ENCODE data around the gene EXOC3L1. TPM values are rescaled to one million over a fixed set of nuclear protein-coding genes. Genes with fewer than 3 reads are reported as not detected.
A peak's percentile ranks its signal among the peaks of the same experiment; 100 is the strongest.

Gene EXOC3L1
- total RNA-seq, 4 donors from 2014 or later = 0.29 to 5.1 (median 1.8) TPM

DNA sequence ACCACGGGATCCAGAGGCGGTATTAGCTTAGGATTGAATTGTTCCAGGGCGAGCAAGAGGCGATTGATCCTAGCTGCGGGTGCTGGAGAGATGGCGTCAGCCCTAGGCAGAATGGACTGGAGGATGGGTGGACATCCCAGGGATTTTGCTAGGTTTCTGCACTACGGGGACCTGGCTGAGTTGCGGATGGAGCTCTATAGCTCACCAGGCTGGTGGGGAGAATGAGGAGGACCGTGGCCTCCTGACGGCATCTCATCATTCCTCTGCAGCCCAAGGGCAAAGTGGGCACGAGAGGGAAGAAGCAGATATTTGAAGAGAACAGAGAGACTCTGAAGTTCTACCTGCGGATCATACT lies 37.6 kb upstream of the EXOC3L1 start:
- intact Hi-C loops (cut with DNase I; ENCODE audit: low total_unique reads) = no loop called here
- Histone ChIP-seq H3K27ac (peak overlapping the region; percentile 79 to 88), H3K9me3 (no peaks in the 10 kb centered on the region), H3K36me3 (no peaks in the 10 kb centered on the region), H3K27me3 (no peaks in the 10 kb centered on the region), H3K4me1 (peaks cover 4 to 12% of the 10 kb centered on the region in 2 donors), H3K4me3 (peak overlapping the region; percentile 97 to 98)
- TF ChIP-seq CTCF (IDR thresholded peaks at IDR 0.05) (no peak), POLR2A (IDR thresholded peaks at IDR 0.05) (no peak)
- no peak for DNase-seq

DNA sequence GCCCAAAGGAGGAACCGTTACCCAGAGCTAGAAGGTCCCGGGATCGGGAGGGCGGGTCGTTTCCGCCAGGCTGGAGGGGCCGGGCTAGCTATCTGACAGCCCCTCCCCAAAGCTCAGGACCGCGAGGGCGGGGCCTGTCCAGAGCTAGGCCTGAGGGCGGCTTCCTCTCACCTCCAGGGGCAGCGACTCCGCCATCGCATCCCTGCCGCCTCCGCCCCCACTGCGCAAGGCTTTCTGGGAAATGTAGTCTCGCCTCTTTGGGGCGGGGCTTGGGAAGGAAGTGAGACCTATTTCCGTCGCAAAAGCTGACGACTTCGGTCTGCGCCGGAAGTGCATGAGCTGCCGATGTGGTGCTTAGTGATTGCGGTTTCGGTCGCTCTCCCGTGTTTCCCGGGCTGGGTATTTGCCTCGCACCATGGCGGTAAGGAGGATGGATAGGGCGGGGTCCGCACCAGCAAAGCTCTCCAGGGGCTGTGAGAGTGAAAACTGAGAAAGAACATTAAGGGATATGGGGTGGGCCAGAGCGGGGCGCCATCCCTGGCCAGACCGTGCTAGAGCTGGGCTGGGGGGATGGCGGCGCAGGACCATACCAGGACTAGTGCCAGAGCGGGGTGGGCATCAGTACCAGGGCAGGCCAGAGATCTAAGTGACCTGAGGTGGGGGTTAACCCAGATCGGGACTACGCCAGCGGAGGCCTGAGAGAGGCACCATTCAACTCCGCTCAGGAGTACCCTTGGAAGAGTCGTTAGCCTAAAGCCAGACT lies 37.0 kb upstream of the EXOC3L1 start, which contains the start of gene TMEM208:
Gene TMEM208 (plus strand): TSS at position 327 of the 763 bp plus-strand sequence. CDS start 89 bp downstream, at position 416.
- intact Hi-C loops (cut with DNase I; ENCODE audit: low total_unique reads) = no loop called here
- no peaks in the 10 kb centered on the region for H3K27me3 ChIP-seq

GRCh38 chr16:67226295-67226803 lies 36.4 kb upstream of the EXOC3L1 start:
- Histone ChIP-seq H3K4me1 (peaks cover 4 to 12% of the 10 kb centered on the region in 2 donors), H3K4me3 (peak overlapping the region; percentile 97 to 98), H3K27ac (peak overlapping the region; percentile 79 to 88), H3K36me3 (no peaks in the 10 kb centered on the region), H3K9me3 (no peaks in the 10 kb centered on the region), H3K27me3 (no peaks in the 10 kb centered on the region)
- no peak for DNase-seq
- no peak for TF ChIP-seq CTCF (IDR thresholded peaks at IDR 0.05)
- no peak for TF ChIP-seq POLR2A (IDR thresholded peaks at IDR 0.05)
- intact Hi-C loops (cut with DNase I; ENCODE audit: low total_unique reads) = no loop called here

More for the DNA sequence above, 37.0 kb upstream of the EXOC3L1 start, which contains the start of gene TMEM208:
- Histone ChIP-seq H3K4me3 (peak within 1 kb of the TSS; percentile 97 to 98), H3K27ac (peak within 1 kb of the TSS; percentile 79 to 88), H3K36me3 (no peaks in the 10 kb centered on the region), H3K4me1 (peaks cover 4 to 12% of the 10 kb centered on the region in 2 donors), H3K9me3 (no peaks in the 10 kb centered on the region)
- TF ChIP-seq CTCF (IDR thresholded peaks at IDR 0.05) (peak; percentile 22 to 59 (median 36)), POLR2A (IDR thresholded peaks at IDR 0.05) (peak; percentile 74 to 81)
- peak; percentile 98 for DNase-seq

DNA sequence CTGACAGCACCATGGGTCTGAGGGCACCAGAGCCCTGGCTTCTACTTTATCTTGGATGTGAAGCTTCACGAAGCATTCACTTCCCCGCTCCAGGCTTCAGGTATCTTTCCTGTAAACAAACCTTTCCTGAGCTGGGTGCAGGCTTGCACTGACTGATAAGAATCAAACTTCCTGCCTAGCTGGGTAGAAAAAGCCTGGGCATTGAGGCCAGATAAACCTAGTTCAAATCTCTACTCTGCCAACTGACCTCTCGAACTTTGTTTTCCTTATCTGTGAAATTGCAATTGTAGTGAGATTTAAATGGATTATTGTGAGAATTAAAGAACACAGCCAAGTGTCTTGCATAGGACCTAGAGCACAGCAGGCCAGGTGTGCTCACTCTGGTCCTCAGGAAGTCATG lies 34.1 kb upstream of the EXOC3L1 start:
- no peaks in the 10 kb centered on the region for H3K27me3 ChIP-seq
- H3K4me3 ChIP-seq = no peak overlapping the region
- TF ChIP-seq POLR2A (IDR thresholded peaks at IDR 0.05) = no peak
- TF ChIP-seq CTCF (IDR thresholded peaks at IDR 0.05) = no peak
- no peak overlapping the region for H3K27ac ChIP-seq
- no peaks in the 10 kb centered on the region for H3K9me3 ChIP-seq
- DNase-seq = no peak
- intact Hi-C loops (cut with DNase I; ENCODE audit: low total_unique reads) = no loop called here
- peaks cover 4 to 12% of the 10 kb centered on the region in 2 donors for H3K4me1 ChIP-seq
- no peaks in the 10 kb centered on the region for H3K36me3 ChIP-seq
